Adrenal gland (tissue), 5 donors: ENCODE results near the gene MYO1E.

Experiments used
- CTCF ChIP-seq, 6 experiments: fragments of 450-650 bp in 4 of 6; fragments of 200-600 bp in 2 of 6; sonication (generic) in 1 of 6; IDR thresholded peaks; 1 replicate in 5 of 6; 2 replicates in 1 of 6; pipeline versions ENCODE4 v1.5.1 to v1.8.0; 2016 to 2021; ENCODE audit warnings: antibody characterized with exemption in 6 of 6, mild to moderate bottlenecking in 2 of 6, moderate library complexity in 1 of 6
- POLR2A ChIP-seq, 2 donors: fragments of 450-650 bp; IDR thresholded peaks; one replicate each; pipeline ENCODE4 v1.6.1; 2017; ENCODE audit warnings: antibody characterized with exemption in 2 of 2, mild to moderate bottlenecking in 2 of 2, moderate library complexity in 1 of 2
- donor health status: DM: no; HTN: no; CAD: no.

DNA sequence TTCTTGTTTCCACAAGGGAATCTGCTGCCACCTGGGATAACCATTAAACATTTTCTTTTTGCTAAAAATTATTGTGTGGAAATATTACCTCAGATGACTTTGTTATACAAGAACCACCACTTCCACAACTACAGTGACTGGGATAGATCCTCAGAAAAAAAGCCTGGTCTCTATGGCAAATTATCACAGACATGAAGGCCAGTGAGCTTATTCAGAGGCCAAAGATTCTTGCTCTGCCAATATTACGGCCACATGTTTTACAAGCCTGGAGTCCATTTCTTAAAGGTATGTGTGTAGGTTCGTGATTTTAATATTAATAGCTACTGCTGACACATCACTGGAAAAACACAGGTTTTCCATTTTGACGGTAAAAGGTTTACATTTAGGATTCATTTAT is 73.8 kb downstream of the MYO1E start:
- TF ChIP-seq POLR2A (IDR thresholded peaks at IDR 0.05) (no peak), CTCF (IDR thresholded peaks at IDR 0.05) (no peak)
